ENCODE data around the gene ZEB1.

- TF ChIP-seq CTCF (IDR thresholded peaks at IDR 0.05) (no peak), POLR2A (IDR thresholded peaks at IDR 0.05) (no peak)
Observed at GRCh38 chr10:31467791-31468535, 148.9 kb downstream of the ZEB1 start.

Measured in sigmoid colon (tissue), 3 donors.